GM12878 (cell line): ENCODE results near the gene KIAA2012. TPM values are rescaled to one million over a fixed set of nuclear protein-coding genes. Genes with fewer than 3 reads are reported as not detected.

ENCODE experiments used
- ATAC-seq: fragments of 200-7000 bp; cut with Tn5 transposase; 3 replicates; pipeline ENCODE4 v1.9.1; 2020; ENCODE audit warnings: mild to moderate bottlenecking, moderate library complexity
- BruUV-seq: library from RNA; stranded (reverse); fragments of 400-500 nt; replicated peaks from 2 replicates; lab custom pipeline; 2021; lab: Mats Ljungman, UMichigan
- CTCF ChIA-PET: fragments of 300-600 bp; sonication (Branson Sonifier 250); formaldehyde crosslinking; extraction: SDS; loops from one replicate; lab custom pipeline; 2021; ENCODE audit warnings: inconsistent platforms; lab: Yijun Ruan, JAX
- POLR2A ChIA-PET: fragments of 350-600 bp; formaldehyde crosslinking; extraction: SDS; loops from one replicate; lab custom pipeline; 2021; ENCODE audit warnings: inconsistent platforms; lab: Charles Lee
- RAD21 ChIA-PET: fragments of 300-600 bp; sonication (Branson Sonifier 250); formaldehyde crosslinking; loops from one replicate; lab custom pipeline; 2023; ENCODE audit warnings: antibody characterized with exemption; ENCODE audit not compliant: unreplicated experiment; lab: Charles Lee
- SMC1A ChIA-PET: fragments of 300-600 bp; sonication (Branson Sonifier 250); formaldehyde crosslinking; loops from one replicate; lab custom pipeline; 2023; ENCODE audit not compliant: unreplicated experiment, uncharacterized antibody; lab: Charles Lee
- DNase-seq: peaks from one replicate; pipeline ENCODE4 v3.0.0-alpha.2; 2011; ENCODE audit warnings: low read depth, low spot score
- FAIRE-seq: peaks from 3 replicates; lab custom pipeline; 2011; peaks lifted over from hg19 to GRCh38; lab: Jason Lieb, UNC
- H2AFZ ChIP-seq: 2 replicates; pipeline ENCODE4 v1.6.0; 2011; ENCODE audit warnings: low read depth, low read length, control low read depth; ENCODE audit not compliant: control insufficient read depth
- H3K27ac ChIP-seq: 2 replicates; pipeline ENCODE4 v1.5.1; 2011; ENCODE audit warnings: control low read depth; ENCODE audit not compliant: control insufficient read depth, insufficient read depth
- H3K27me3 ChIP-seq, 2 experiments: replicated peaks in 1 of 2; 2 replicates each; pipeline versions ENCODE4 v1.6.0 to v1.6.1; 2011; ENCODE audit warnings: low read length in 1 of 2; ENCODE audit not compliant: control insufficient read depth in 2 of 2, insufficient read depth in 2 of 2
- H3K36me3 ChIP-seq, 2 experiments: 2 replicates each; pipeline ENCODE4 v1.5.1; 2011; ENCODE audit warnings: low read length in 1 of 2; ENCODE audit not compliant: control insufficient read depth in 2 of 2, insufficient read depth in 2 of 2
- H3K4me1 ChIP-seq: 2 replicates; pipeline ENCODE4 v1.6.1; 2011; ENCODE audit warnings: mild to moderate bottlenecking, low read length, moderate library complexity, mixed read lengths; ENCODE audit not compliant: control insufficient read depth, insufficient read depth
- H3K4me2 ChIP-seq: 2 replicates; pipeline ENCODE4 v1.6.0; 2011; ENCODE audit warnings: control low read depth; ENCODE audit not compliant: control insufficient read depth, insufficient read depth
- H3K4me3 ChIP-seq: fragments of 200-600 bp; sonication (generic); 2 replicates; pipeline ENCODE4 v1.5.1; 2016
- H3K79me2 ChIP-seq: 2 replicates; pipeline ENCODE4 v1.6.0; 2011; ENCODE audit warnings: low read length; ENCODE audit not compliant: control insufficient read depth, insufficient read depth
- H3K9ac ChIP-seq: 2 replicates; pipeline ENCODE4 v1.8.0; 2011; ENCODE audit warnings: low read length, control low read depth, mixed read lengths; ENCODE audit not compliant: control insufficient read depth, insufficient read depth
- H3K9me3 ChIP-seq: replicated peaks from 3 replicates; pipeline ENCODE4 v1.5.1; 2011; ENCODE audit warnings: mild to moderate bottlenecking, low read length; ENCODE audit not compliant: control insufficient read depth, insufficient read depth
- H4K20me1 ChIP-seq: 2 replicates; pipeline ENCODE4 v1.6.0; 2011; ENCODE audit not compliant: control insufficient read depth, insufficient read depth
- ATF2 ChIP-seq: IDR thresholded peaks from 2 replicates; pipeline ENCODE4 v1.6.1; 2012; ENCODE audit warnings: low read length, inconsistent platforms
- CHD1 ChIP-seq: IDR thresholded peaks from 2 replicates; pipeline ENCODE4 v1.6.1; 2012; ENCODE audit warnings: low read depth, low read length, improper control_type of control experiment
- CHD2 ChIP-seq: IDR thresholded peaks from 2 replicates; pipeline ENCODE4 v1.6.1; 2011; ENCODE audit warnings: low read depth, low read length, improper control_type of control experiment, borderline replicate concordance
- MEF2A ChIP-seq: IDR thresholded peaks from 2 replicates; pipeline ENCODE4 v1.6.1; 2011; ENCODE audit warnings: low read depth, mild to moderate bottlenecking, low read length, moderate library complexity; ENCODE audit not compliant: insufficient read depth
- RCOR1 ChIP-seq: conservative IDR thresholded peaks from 2 replicates; pipeline ENCODE4 v1.6.1; 2012; ENCODE audit warnings: low read depth, low read length, improper control_type of control experiment
- STAT1 ChIP-seq: fragments of 450-650 bp; conservative IDR thresholded peaks from 2 replicates; pipeline ENCODE4 v1.6.1; 2014; ENCODE audit warnings: antibody characterized with exemption, mild to moderate bottlenecking
- USF1 ChIP-seq: IDR thresholded peaks from 2 replicates; pipeline ENCODE4 v1.6.1; 2011; ENCODE audit warnings: borderline replicate concordance, low read depth, mild to moderate bottlenecking, moderate library complexity, mixed read lengths, low read length; ENCODE audit not compliant: insufficient read depth; ENCODE audit errors: extremely low read length
- WGBS: methylation state at CpG from one replicate; pipeline ENCODE4 v1.1.6; 2016; ENCODE audit warnings: low lambda C conversion rate; ENCODE audit not compliant: insufficient replicate concordance, insufficient coverage; ENCODE audit errors: missing lambda C conversion rate; 5-methylcytosine and 5-hydroxymethylcytosine counted together
- in situ Hi-C: fragments of 300-500 bp; cut with MboI; formaldehyde crosslinking; loops from 9 replicates; pipeline ENCODE4 v1.14.3; 2018; ENCODE audit warnings: mixed read lengths
- intact Hi-C: fragments of 100-400 bp; cut with micrococcal nuclease; formaldehyde crosslinking; loops from one replicate; pipeline ENCODE4 v1.14.2; 2022; ENCODE audit not compliant: unreplicated experiment
- polyA plus RNA-seq, 11 experiments: library from polyadenylated mRNA; depleted of rRNA in 4 of 11; unstranded in 6 of 11; stranded (reverse) in 5 of 11; fragments of >200 nt; fragmentation: Nextera tagmentation in 4 of 11; fragmentation: Illumina TruSeq in 1 of 11; extraction: Ambion mirVana in 4 of 11; extraction: Trizol in 1 of 11; gene quantifications; 1 replicate in 1 of 11; 2 replicates in 10 of 11; pipeline versions ENCODE4 v1.2.1 to v1.2.3, GENCODE V29; 2011 to 2016; ENCODE audit warnings: inconsistent platforms in 2 of 11, missing spikeins in 2 of 11, low read depth in 1 of 11
- total RNA-seq, 4 experiments: library from RNA; depleted of rRNA in 3 of 4; stranded (reverse); fragments of >200 nt in 3 of 4; fragmentation: Illumina TruSeq in 1 of 4; extraction: Trizol in 1 of 4; gene quantifications; 2 replicates each; pipeline versions ENCODE4 v1.2.1 to v1.2.3, GENCODE V29; 2013 to 2021

The KIAA2012 gene
- total and polyA plus RNA-seq, 10 of the 15 experiments (the other 5 are each of a cell fraction or from before 2014, with no cell fraction given) = 0.03 TPM; not detected in 9

- no peaks in the 10 kb centered on the region for H4K20me1 ChIP-seq
- intact Hi-C loops = loop anchor here (5.0 kb wide), 1 partner anchor 268 kb away; no protein-coding TSS in a partner anchor
- H3K79me2 ChIP-seq = no peaks in the 10 kb centered on the region
- no peak for ATAC-seq
- no peaks in the 10 kb centered on the region for H3K9me3 ChIP-seq
- H3K4me2 ChIP-seq = no peak overlapping the region
- ChIA-PET SMC1A (interaction anchor here (1.3 to 2.0 kb wide), 3 partner anchors 16 to 205 kb away, joined by 3 to 4 read pairs (median 4); no protein-coding TSS in a partner anchor), RAD21 (no interaction called here), POLR2A (interaction anchor here (0.6 kb wide), 1 partner anchor 44 kb away, joined by 6 read pairs; no protein-coding TSS in a partner anchor), CTCF (interaction anchor here (0.6 to 1.6 kb wide), 2 partner anchors 47 to 269 kb away, joined by 3 to 4 read pairs; no protein-coding TSS in a partner anchor)
- BruUV-seq = no TSS peak
- 34% methylated on average over 3 of the region's 3 CpGs for WGBS
- FAIRE-seq = no peak
- TF ChIP-seq RCOR1 (no peak), MEF2A (no peak), ATF2 (no peak), USF1 (no peak), CHD1 (no peak), STAT1 (no peak), CHD2 (no peak)
- no peak overlapping the region for H3K27ac ChIP-seq
- no peak for DNase-seq
- H2AFZ ChIP-seq = no peak overlapping the region
- H3K4me1 ChIP-seq = 0 out of 2 replicates have a peak, but pooled peaks cover 2% of the 10 kb centered on the region
- no peak overlapping the region for H3K4me3 ChIP-seq
- no peaks in the 10 kb centered on the region for H3K36me3 ChIP-seq
- no peak overlapping the region for H3K9ac ChIP-seq
- in situ Hi-C loops = no loop called here
- H3K27me3 ChIP-seq = no peaks in the 10 kb centered on the region; a peak in 1 of 4 replicates
Observed at GRCh38 chr2:202064881-202065230, 8.2 kb upstream of the KIAA2012 start.
